Measurements from ENCODE around the gene HERC2.
"Not testable (repeated sequence)": the region's sequence is repeated elsewhere in the genome, so short reads cannot be mapped to it uniquely, and the experiment has no call there.

The HERC2 gene

GRCh38 chr15:28125673-28126651 lies 196.0 kb downstream of the HERC2 start:
- H4K5ac ChIP-seq (ENCODE audit: low read length): no peak overlapping the region
- no peak overlapping the region for H3K4ac ChIP-seq (ENCODE audit: low read depth, low read length)
- WGBS (ENCODE audit: extremely low coverage, insufficient coverage, low lambda C conversion rate): no CpG with 5 or more reads among the region's 17 CpGs
- peak; percentile 53 for DNase-seq
- H3K27ac ChIP-seq (ENCODE audit: low read depth, low read length): no peak overlapping the region
- no peak overlapping the region for H4K8ac ChIP-seq (ENCODE audit: low read depth, low read length)
- no peak overlapping the region for H3K56ac ChIP-seq (ENCODE audit: low read length)
- H3K18ac ChIP-seq (ENCODE audit: low read length): no peak overlapping the region
- no peaks in the 10 kb centered on the region for H3K4me1 ChIP-seq (ENCODE audit: control insufficient read depth, low read depth, low read length)
- peaks cover 2% of the 10 kb centered on the region for H3K36me3 ChIP-seq (ENCODE audit: control insufficient read depth, insufficient read depth, low read length)
- no peak overlapping the region for H2AK5ac ChIP-seq (ENCODE audit: low read length)
- no peaks in the 10 kb centered on the region for H3K27me3 ChIP-seq (ENCODE audit: insufficient read depth, low read length, poor library complexity)
- no peak overlapping the region for H3K9ac ChIP-seq (ENCODE audit: low read length)
- no peak overlapping the region for H3K23ac ChIP-seq (ENCODE audit: low read length)
- no peak overlapping the region for H3K4me2 ChIP-seq (ENCODE audit: low read length)
- H3K4me3 ChIP-seq (ENCODE audit: low read length): no peak overlapping the region
- H3K79me1 ChIP-seq (ENCODE audit: low read length): no peaks in the 10 kb centered on the region
- no peak overlapping the region for H2BK5ac ChIP-seq (ENCODE audit: low read length)
- H2BK15ac ChIP-seq (replicated peaks; ENCODE audit: low read depth): no peak overlapping the region
- no peak overlapping the region for H2BK120ac ChIP-seq (ENCODE audit: low read depth, low read length)
- no peaks in the 10 kb centered on the region for H3K79me2 ChIP-seq (ENCODE audit: control insufficient read depth, insufficient read depth, low read length)

- Histone ChIP-seq H3K27ac (ENCODE audit: low read depth, low read length) (no peak overlapping the region), H3K36me3 (ENCODE audit: control insufficient read depth, insufficient read depth, low read length) (peaks cover 3% of the 10 kb centered on the region), H2BK15ac (replicated peaks; ENCODE audit: low read depth) (no peak overlapping the region), H2AK5ac (ENCODE audit: low read length) (no peak overlapping the region), H4K5ac (ENCODE audit: low read length) (no peak overlapping the region), H2BK5ac (ENCODE audit: low read length) (no peak overlapping the region), H3K23ac (ENCODE audit: low read length) (no peak overlapping the region), H3K4me2 (ENCODE audit: low read length) (no peak overlapping the region), H3K27me3 (ENCODE audit: insufficient read depth, low read length, poor library complexity) (no peaks in the 10 kb centered on the region), H3K4me1 (ENCODE audit: control insufficient read depth, low read depth, low read length) (no peaks in the 10 kb centered on the region), H3K79me1 (ENCODE audit: low read length) (no peaks in the 10 kb centered on the region), H3K9ac (ENCODE audit: low read length) (no peak overlapping the region), H4K8ac (ENCODE audit: low read depth, low read length) (no peak overlapping the region), H3K79me2 (ENCODE audit: control insufficient read depth, insufficient read depth, low read length) (no peaks in the 10 kb centered on the region), H2BK120ac (ENCODE audit: low read depth, low read length) (no peak overlapping the region), H3K4ac (ENCODE audit: low read depth, low read length) (no peak overlapping the region), H3K56ac (ENCODE audit: low read length) (no peak overlapping the region), H3K4me3 (ENCODE audit: low read length) (no peak overlapping the region), H3K18ac (ENCODE audit: low read length) (no peak overlapping the region)
- no peak for DNase-seq
- WGBS (ENCODE audit: extremely low coverage, insufficient coverage, low lambda C conversion rate): no CpG with 5 or more reads among the region's 10 CpGs
Observed at GRCh38 chr15:28124841-28125240, 197.1 kb downstream of the HERC2 start.

- H2BK120ac ChIP-seq (ENCODE audit: low read depth, low read length): no peak overlapping the region
Observed at GRCh38 chr15:28123408-28124023, 198.5 kb downstream of the HERC2 start.

GRCh38 chr15:28122038-28122949 lies 199.7 kb downstream of the HERC2 start:
- no CpG with 5 or more reads among the region's 28 CpGs for WGBS (ENCODE audit: extremely low coverage, insufficient coverage, low lambda C conversion rate)
- no peak overlapping the region for H3K27ac ChIP-seq (ENCODE audit: low read depth, low read length)

More at GRCh38 chr15:28123408-28124023, 198.5 kb downstream of the HERC2 start:
- H3K56ac ChIP-seq (ENCODE audit: low read length): no peak overlapping the region
- no peaks in the 10 kb centered on the region for H3K27me3 ChIP-seq (ENCODE audit: insufficient read depth, low read length, poor library complexity)
- no peak overlapping the region for H4K5ac ChIP-seq (ENCODE audit: low read length)
- H3K4me1 ChIP-seq (ENCODE audit: control insufficient read depth, low read depth, low read length): no peaks in the 10 kb centered on the region
- H3K18ac ChIP-seq (ENCODE audit: low read length): no peak overlapping the region
- no peak overlapping the region for H3K9ac ChIP-seq (ENCODE audit: low read length)
- H3K79me1 ChIP-seq (ENCODE audit: low read length): no peaks in the 10 kb centered on the region
- no CpG with 5 or more reads among the region's 6 CpGs for WGBS (ENCODE audit: extremely low coverage, insufficient coverage, low lambda C conversion rate)
- DNase-seq: peak; percentile 85
- no peak overlapping the region for H2BK5ac ChIP-seq (ENCODE audit: low read length)
- H4K8ac ChIP-seq (ENCODE audit: low read depth, low read length): no peak overlapping the region
- H3K27ac ChIP-seq (ENCODE audit: low read depth, low read length): no peak overlapping the region
- H3K4me2 ChIP-seq (ENCODE audit: low read length): no peak overlapping the region
- no peaks in the 10 kb centered on the region for H3K79me2 ChIP-seq (ENCODE audit: control insufficient read depth, insufficient read depth, low read length)
- H2AK5ac ChIP-seq (ENCODE audit: low read length): no peak overlapping the region
- H2BK15ac ChIP-seq (replicated peaks; ENCODE audit: low read depth): no peak overlapping the region
- no peak overlapping the region for H3K4me3 ChIP-seq (ENCODE audit: low read length)
- no peak overlapping the region for H3K4ac ChIP-seq (ENCODE audit: low read depth, low read length)
- peaks cover 4% of the 10 kb centered on the region for H3K36me3 ChIP-seq (ENCODE audit: control insufficient read depth, insufficient read depth, low read length)
- H3K23ac ChIP-seq (ENCODE audit: low read length): no peak overlapping the region

GRCh38 chr15:28121577-28121976 lies 200.4 kb downstream of the HERC2 start:
- not testable (repeated sequence) for H3K9ac ChIP-seq (ENCODE audit: low read length); H2BK15ac ChIP-seq (replicated peaks; ENCODE audit: low read depth); H3K4ac ChIP-seq (ENCODE audit: low read depth, low read length); H3K4me3 ChIP-seq (ENCODE audit: low read length); H4K8ac ChIP-seq (ENCODE audit: low read depth, low read length); H3K79me1 ChIP-seq (ENCODE audit: low read length); H3K18ac ChIP-seq (ENCODE audit: low read length); DNase-seq; H3K4me2 ChIP-seq (ENCODE audit: low read length); H3K79me2 ChIP-seq (ENCODE audit: control insufficient read depth, insufficient read depth, low read length); H3K27me3 ChIP-seq (ENCODE audit: insufficient read depth, low read length, poor library complexity); H3K4me1 ChIP-seq (ENCODE audit: control insufficient read depth, low read depth, low read length); H2BK5ac ChIP-seq (ENCODE audit: low read length); H2AK5ac ChIP-seq (ENCODE audit: low read length); H2BK120ac ChIP-seq (ENCODE audit: low read depth, low read length); H3K23ac ChIP-seq (ENCODE audit: low read length); H3K27ac ChIP-seq (ENCODE audit: low read depth, low read length); H3K56ac ChIP-seq (ENCODE audit: low read length); H3K36me3 ChIP-seq (ENCODE audit: control insufficient read depth, insufficient read depth, low read length); H4K5ac ChIP-seq (ENCODE audit: low read length)
- no CpG with 5 or more reads among the region's 16 CpGs for WGBS (ENCODE audit: extremely low coverage, insufficient coverage, low lambda C conversion rate)

More at GRCh38 chr15:28122038-28122949, 199.7 kb downstream of the HERC2 start:
- no peak overlapping the region for H3K18ac ChIP-seq (ENCODE audit: low read length)
- H2BK120ac ChIP-seq (ENCODE audit: low read depth, low read length): no peak overlapping the region
- H3K4me2 ChIP-seq (ENCODE audit: low read length): no peak overlapping the region
- no peaks in the 10 kb centered on the region for H3K4me1 ChIP-seq (ENCODE audit: control insufficient read depth, low read depth, low read length)
- H4K8ac ChIP-seq (ENCODE audit: low read depth, low read length): no peak overlapping the region
- no peak overlapping the region for H3K4me3 ChIP-seq (ENCODE audit: low read length)
- H3K27me3 ChIP-seq (ENCODE audit: insufficient read depth, low read length, poor library complexity): no peaks in the 10 kb centered on the region
- H3K4ac ChIP-seq (ENCODE audit: low read depth, low read length): no peak overlapping the region
- H3K79me2 ChIP-seq (ENCODE audit: control insufficient read depth, insufficient read depth, low read length): no peaks in the 10 kb centered on the region
- no peak overlapping the region for H2AK5ac ChIP-seq (ENCODE audit: low read length)
- H3K23ac ChIP-seq (ENCODE audit: low read length): no peak overlapping the region
- no peak overlapping the region for H2BK5ac ChIP-seq (ENCODE audit: low read length)
- H4K5ac ChIP-seq (ENCODE audit: low read length): no peak overlapping the region
- no peak overlapping the region for H2BK15ac ChIP-seq (replicated peaks; ENCODE audit: low read depth)
- H3K9ac ChIP-seq (ENCODE audit: low read length): no peak overlapping the region
- H3K36me3 ChIP-seq (ENCODE audit: control insufficient read depth, insufficient read depth, low read length): peaks cover 4% of the 10 kb centered on the region
- H3K56ac ChIP-seq (ENCODE audit: low read length): no peak overlapping the region
- DNase-seq: no peak
- no peaks in the 10 kb centered on the region for H3K79me1 ChIP-seq (ENCODE audit: low read length)
